HepG2 (cell line): Measurements from ENCODE around the gene DEPDC1. TPM values are rescaled to one million over a fixed set of nuclear protein-coding genes. Genes with fewer than 3 reads are reported as not detected.

Source experiments
- ADNP ChIP-seq: sonication (generic); formaldehyde crosslinking; IDR thresholded peaks from 2 replicates; pipeline ENCODE4 v1.4.0; 2020; ENCODE audit warnings: missing genetic modification reagents
- ARID2 ChIP-seq: sonication (generic); formaldehyde crosslinking; IDR thresholded peaks from 2 replicates; pipeline ENCODE4 v1.8.1; 2022; ENCODE audit warnings: mild to moderate bottlenecking, missing genetic modification reagents, borderline replicate concordance
- DR1 ChIP-seq: sonication (generic); formaldehyde crosslinking; IDR thresholded peaks from 2 replicates; pipeline ENCODE4 v1.8.0; 2021; ENCODE audit warnings: mild to moderate bottlenecking, missing genetic modification reagents, inconsistent platforms
- FOXC1 ChIP-seq: sonication (generic); formaldehyde crosslinking; IDR thresholded peaks from 2 replicates; pipeline ENCODE4 v1.8.0; 2022; ENCODE audit warnings: mild to moderate bottlenecking, missing genetic modification reagents, borderline replicate concordance
- HES4 ChIP-seq: sonication (generic); formaldehyde crosslinking; IDR thresholded peaks from 2 replicates; pipeline ENCODE4 v1.9.0; 2021; ENCODE audit warnings: mild to moderate bottlenecking, missing genetic modification reagents, borderline replicate concordance
- PRMT3 ChIP-seq: sonication (generic); formaldehyde crosslinking; IDR thresholded peaks from 2 replicates; pipeline ENCODE4 v1.8.1; 2022; ENCODE audit warnings: low read depth, mild to moderate bottlenecking, moderate library complexity, missing genetic modification reagents, borderline replicate concordance
- REPIN1 ChIP-seq: sonication (generic); formaldehyde crosslinking; IDR thresholded peaks from 2 replicates; pipeline ENCODE4 v1.8.0; 2022; ENCODE audit warnings: missing genetic modification reagents, low read depth, mild to moderate bottlenecking, borderline replicate concordance
- SALL2 ChIP-seq: sonication (generic); formaldehyde crosslinking; IDR thresholded peaks from 2 replicates; pipeline ENCODE4 v1.8.1; 2023; ENCODE audit warnings: mild to moderate bottlenecking, missing genetic modification reagents, inconsistent platforms
- SMAD9 ChIP-seq: sonication (generic); formaldehyde crosslinking; IDR thresholded peaks from 2 replicates; pipeline ENCODE4 v1.5.1; 2020; ENCODE audit warnings: mild to moderate bottlenecking, missing genetic modification reagents
- SRSF9 ChIP-seq: fragments of 200-400 bp; formaldehyde crosslinking; IDR thresholded peaks from 2 replicates; pipeline ENCODE4 v1.6.1; 2018; ENCODE audit warnings: borderline replicate concordance, mild to moderate bottlenecking, low read depth, low read length; ENCODE audit not compliant: insufficient read depth, poor library complexity, severe bottlenecking
- ZNF160 ChIP-seq: sonication (generic); formaldehyde crosslinking; IDR thresholded peaks from 2 replicates; pipeline ENCODE4 v1.8.0; 2022; ENCODE audit warnings: mild to moderate bottlenecking, inconsistent platforms, missing genetic modification reagents
- ZNF652 ChIP-seq: IDR thresholded peaks from 2 replicates; pipeline ENCODE4 v1.6.1; 2016; ENCODE audit warnings: low read depth, borderline replicate concordance
- ZNF768 ChIP-seq: sonication (generic); formaldehyde crosslinking; IDR thresholded peaks from 2 replicates; pipeline ENCODE4 v1.4.0; 2020; ENCODE audit warnings: missing genetic modification reagents
- polyA plus RNA-seq, 8 experiments: library from polyadenylated mRNA; depleted of rRNA in 3 of 8; stranded (reverse) in 7 of 8; unstranded in 1 of 8; fragments of >200 nt; fragmentation: Illumina TruSeq in 4 of 8; extraction: Trizol in 4 of 8; gene quantifications; 2 replicates each; pipeline versions ENCODE4 v1.2.1 to v1.2.3, GENCODE V29; 2011 to 2016; ENCODE audit warnings: low read depth in 4 of 8, missing spikeins in 1 of 8, mixed read lengths in 1 of 8; ENCODE audit not compliant: insufficient read depth in 1 of 8
- total RNA-seq, 5 experiments: library from RNA; depleted of rRNA; stranded (reverse); fragments of >200 nt; fragmentation: Illumina TruSeq; extraction: Trizol; gene quantifications; 2 replicates each; pipeline ENCODE4 v1.2.3, GENCODE V29; 2016; ENCODE audit warnings: low read depth in 1 of 5
- TF ChIP-seq, protein P1 (sequence below): sonication (generic); formaldehyde crosslinking; IDR thresholded peaks from 2 replicates; pipeline ENCODE4 v1.8.0; 2022; ENCODE audit warnings: missing genetic modification reagents, mild to moderate bottlenecking, inconsistent platforms, borderline replicate concordance
- TF ChIP-seq, protein P2 (sequence below): sonication (generic); formaldehyde crosslinking; IDR thresholded peaks from 2 replicates; pipeline ENCODE4 v1.4.0; 2020; ENCODE audit warnings: mild to moderate bottlenecking, missing genetic modification reagents
- TF ChIP-seq, protein P3 (sequence below): IDR thresholded peaks from 2 replicates; pipeline ENCODE4 v1.6.1; 2016; ENCODE audit warnings: missing biosample characterization, missing genetic modification reagents, low read depth
- TF ChIP-seq, protein P4 (sequence below), 2 experiments: sonication (generic) in 1 of 2; formaldehyde crosslinking in 1 of 2; IDR thresholded peaks; 2 replicates each; pipeline versions ENCODE4 v1.4.0 to v1.6.1; 2016 to 2020; ENCODE audit warnings: borderline replicate concordance in 1 of 2, low read depth in 1 of 2, mild to moderate bottlenecking in 1 of 2, missing genetic modification reagents in 1 of 2
- TF ChIP-seq, protein P5 (sequence below): sonication (generic); formaldehyde crosslinking; IDR thresholded peaks from 2 replicates; pipeline ENCODE4 v1.4.0; 2020; ENCODE audit warnings: missing genetic modification reagents
- TF ChIP-seq, protein P6 (sequence below): IDR thresholded peaks from 2 replicates; pipeline ENCODE4 v1.6.1; 2016; ENCODE audit warnings: mild to moderate bottlenecking, missing biosample characterization, missing genetic modification reagents

Gene DEPDC1
- total and polyA plus RNA-seq, 2 of the 13 experiments (the other 11 are each of a cell fraction or from before 2014, with no cell fraction given), result 7.0 to 20.2 TPM

DNA sequence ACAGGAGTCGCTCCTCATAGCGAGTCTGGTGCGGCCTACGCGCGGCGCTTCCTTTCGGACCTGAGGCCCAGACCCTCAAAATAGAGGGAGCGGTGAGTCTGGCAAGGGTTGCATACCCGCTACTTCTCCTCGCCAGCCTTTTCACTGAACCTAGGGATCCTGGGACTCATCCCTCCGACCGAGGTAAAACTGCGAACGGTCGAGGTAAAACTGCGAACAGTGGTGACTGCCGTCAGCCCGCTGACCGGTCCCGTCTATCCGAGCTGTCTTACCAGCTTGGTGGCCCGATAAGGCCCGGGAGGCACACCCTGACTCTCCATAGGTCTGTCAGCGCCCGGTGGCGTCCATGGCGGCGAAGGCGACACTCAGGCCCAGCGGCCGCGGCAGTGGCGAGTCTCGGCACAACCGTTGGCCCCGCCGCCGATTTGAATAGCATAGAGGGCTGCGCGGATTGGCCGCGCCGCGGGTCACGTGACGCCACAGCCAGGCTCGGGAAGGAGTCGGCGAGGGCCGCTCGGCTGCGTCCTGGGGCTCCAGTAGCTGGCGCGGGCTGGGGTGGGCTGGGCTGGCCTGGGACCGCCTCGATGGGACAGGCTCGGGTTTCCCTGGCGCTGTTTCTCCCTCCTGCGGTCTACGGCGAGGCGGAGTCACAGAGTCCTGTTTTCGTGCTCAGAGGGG is at the start of gene DEPDC1 (continued):
- TF ChIP-seq, protein P1, sequence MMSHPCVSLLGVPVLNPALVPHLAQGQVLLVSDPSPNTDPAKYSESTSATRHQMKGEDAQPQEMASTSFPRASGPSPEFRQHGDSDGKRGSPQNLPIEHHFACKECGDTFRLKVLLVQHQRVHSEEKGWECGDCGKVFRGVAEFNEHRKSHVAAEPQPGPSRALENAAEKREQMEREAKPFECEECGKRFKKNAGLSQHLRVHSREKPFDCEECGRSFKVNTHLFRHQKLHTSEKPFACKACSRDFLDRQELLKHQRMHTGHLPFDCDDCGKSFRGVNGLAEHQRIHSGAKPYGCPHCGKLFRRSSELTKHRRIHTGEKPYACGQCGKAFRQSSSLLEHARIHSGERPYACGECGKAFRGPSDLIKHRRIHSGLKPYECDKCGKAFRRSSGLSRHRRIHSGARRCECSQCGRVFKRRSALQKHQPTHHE (CRISPR knock-in tag), result no peak; the same call in 1 of the 2 replicates
- TF ChIP-seq REPIN1 (peak; percentile 69; the same call in 1 of the 2 replicates), DR1 (CRISPR knock-in tag) (peak; percentile 45), SMAD9 (CRISPR knock-in tag) (no peak), ZNF160 (CRISPR knock-in tag) (0 out of 2 replicates have a peak, but pooled peaks have one; percentile 28), ZNF652 (CRISPR knock-in tag) (no peak), ZNF768 (peak; percentile 59; the same call in 1 of the 2 replicates), ADNP (no peak), HES4 (peak; percentile 72; the same call in 1 of the 2 replicates), SRSF9 (no peak), FOXC1 (CRISPR knock-in tag) (peak; percentile 30; the same call in 1 of the 2 replicates), ARID2 (0 out of 2 replicates have a peak, but pooled peaks have one; percentile 64), PRMT3 (CRISPR knock-in tag) (no peak), SALL2 (CRISPR knock-in tag) (no peak)
- TF ChIP-seq, protein P2, sequence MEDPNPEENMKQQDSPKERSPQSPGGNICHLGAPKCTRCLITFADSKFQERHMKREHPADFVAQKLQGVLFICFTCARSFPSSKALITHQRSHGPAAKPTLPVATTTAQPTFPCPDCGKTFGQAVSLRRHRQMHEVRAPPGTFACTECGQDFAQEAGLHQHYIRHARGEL (CRISPR knock-in tag), result no peak
- TF ChIP-seq, protein P3, sequence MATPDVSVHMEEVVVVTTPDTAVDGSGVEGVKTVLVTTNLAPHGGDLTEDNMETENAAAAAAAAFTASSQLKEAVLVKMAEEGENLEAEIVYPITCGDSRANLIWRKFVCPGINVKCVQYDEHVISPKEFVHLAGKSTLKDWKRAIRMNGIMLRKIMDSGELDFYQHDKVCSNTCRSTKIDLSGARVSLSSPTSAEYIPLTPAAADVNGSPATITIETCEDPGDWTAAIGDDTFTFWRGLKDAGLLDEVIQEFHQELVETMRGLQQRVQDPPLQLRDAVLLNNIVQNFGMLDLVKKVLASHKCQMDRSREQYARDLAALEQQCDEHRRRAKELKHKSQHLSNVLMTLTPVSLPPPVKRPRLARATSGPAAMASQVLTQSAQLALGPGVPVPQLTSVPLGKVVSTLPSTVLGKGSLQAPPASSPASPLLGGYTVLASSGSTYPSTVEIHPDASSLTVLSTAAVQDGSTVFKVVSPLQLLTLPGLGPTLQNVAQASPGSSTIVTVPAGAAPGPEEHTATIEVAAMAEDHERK (CRISPR knock-in tag), result no peak
- TF ChIP-seq, protein P4, sequence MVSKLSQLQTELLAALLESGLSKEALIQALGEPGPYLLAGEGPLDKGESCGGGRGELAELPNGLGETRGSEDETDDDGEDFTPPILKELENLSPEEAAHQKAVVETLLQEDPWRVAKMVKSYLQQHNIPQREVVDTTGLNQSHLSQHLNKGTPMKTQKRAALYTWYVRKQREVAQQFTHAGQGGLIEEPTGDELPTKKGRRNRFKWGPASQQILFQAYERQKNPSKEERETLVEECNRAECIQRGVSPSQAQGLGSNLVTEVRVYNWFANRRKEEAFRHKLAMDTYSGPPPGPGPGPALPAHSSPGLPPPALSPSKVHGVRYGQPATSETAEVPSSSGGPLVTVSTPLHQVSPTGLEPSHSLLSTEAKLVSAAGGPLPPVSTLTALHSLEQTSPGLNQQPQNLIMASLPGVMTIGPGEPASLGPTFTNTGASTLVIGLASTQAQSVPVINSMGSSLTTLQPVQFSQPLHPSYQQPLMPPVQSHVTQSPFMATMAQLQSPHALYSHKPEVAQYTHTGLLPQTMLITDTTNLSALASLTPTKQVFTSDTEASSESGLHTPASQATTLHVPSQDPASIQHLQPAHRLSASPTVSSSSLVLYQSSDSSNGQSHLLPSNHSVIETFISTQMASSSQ (IDR thresholded peaks at IDR 0.05; ENCODE audit: low read depth), result no peak
- TF ChIP-seq, protein P4 (CRISPR knock-in tag; IDR thresholded peaks at IDR 0.05; ENCODE audit: borderline replicate concordance), result peak; percentile 61; the same call in 1 of the 2 replicates
- TF ChIP-seq, protein P5, sequence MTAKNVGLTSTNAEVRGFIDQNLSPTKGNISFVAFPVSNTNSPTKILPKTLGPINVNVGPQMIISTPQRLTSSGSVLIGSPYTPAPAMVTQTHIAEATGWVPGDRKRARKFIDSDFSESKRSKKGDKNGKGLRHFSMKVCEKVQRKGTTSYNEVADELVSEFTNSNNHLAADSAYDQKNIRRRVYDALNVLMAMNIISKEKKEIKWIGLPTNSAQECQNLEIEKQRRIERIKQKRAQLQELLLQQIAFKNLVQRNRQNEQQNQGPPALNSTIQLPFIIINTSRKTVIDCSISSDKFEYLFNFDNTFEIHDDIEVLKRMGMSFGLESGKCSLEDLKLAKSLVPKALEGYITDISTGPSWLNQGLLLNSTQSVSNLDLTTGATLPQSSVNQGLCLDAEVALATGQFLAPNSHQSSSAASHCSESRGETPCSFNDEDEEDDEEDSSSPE (CRISPR knock-in tag), result peak; percentile 98
- TF ChIP-seq, protein P6, sequence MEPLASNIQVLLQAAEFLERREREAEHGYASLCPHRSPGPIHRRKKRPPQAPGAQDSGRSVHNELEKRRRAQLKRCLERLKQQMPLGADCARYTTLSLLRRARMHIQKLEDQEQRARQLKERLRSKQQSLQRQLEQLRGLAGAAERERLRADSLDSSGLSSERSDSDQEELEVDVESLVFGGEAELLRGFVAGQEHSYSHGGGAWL, result no peak
